Motor neuron (in vitro differentiated cells): ENCODE results near the gene POR. TPM values are rescaled to one million over a fixed set of nuclear protein-coding genes. Genes with fewer than 3 reads are reported as not detected.
"Not testable (repeated sequence)": the region's sequence is repeated elsewhere in the genome, so short reads cannot be mapped to it uniquely, and the experiment has no call there.

Experiments used
- ATAC-seq, 8 experiments: fragments of 200-7000 bp; cut with Tn5 transposase; replicated peaks in 6 of 8; 2 replicates each; pipeline ENCODE4 v1.8.0; 2021; ENCODE audit warnings: mild to moderate bottlenecking in 8 of 8, moderate library complexity in 8 of 8
- H3K27ac ChIP-seq, 2 donors: fragments of 250-450 bp; sonication (Bioruptor Pico); 2 replicates each; pipeline ENCODE4 v1.9.0; 2021; ENCODE audit warnings: antibody characterized with exemption in 2 of 2, mild to moderate bottlenecking in 2 of 2, moderate library complexity in 1 of 2
- H3K4me1 ChIP-seq, 2 donors: fragments of 250-450 bp; sonication (Bioruptor Pico); replicated peaks in 1 of 2; 2 replicates each; pipeline ENCODE4 v1.6.1; 2021; ENCODE audit warnings: antibody characterized with exemption in 2 of 2, mild to moderate bottlenecking in 2 of 2, moderate library complexity in 1 of 2
- H3K4me3 ChIP-seq, 5 donors: fragments of 250-450 bp; sonication (Bioruptor Pico); 2 replicates each; pipeline ENCODE4 v1.9.0; 2021; ENCODE audit warnings: antibody characterized with exemption in 5 of 5, mild to moderate bottlenecking in 5 of 5, moderate library complexity in 4 of 5
- WGBS, 10 experiments: fragments of 450-650 bp; shearing (Covaris generic); methylation state at CpG; one replicate each; pipeline ENCODE4 v1.0.0; 2022; 5-methylcytosine and 5-hydroxymethylcytosine counted together
- in situ Hi-C, 9 experiments: fragments of 400-800 bp; cut with MboI; loops; one replicate each; pipeline ENCODE4 v1.15.0; 2021; ENCODE audit warnings: low sequenced_read_pairs in 9 of 9, low pct_unique_long_range_greater_than_20kb in 2 of 9; ENCODE audit not compliant: unreplicated experiment in 9 of 9
- total RNA-seq, 8 experiments: library from RNA; unstranded; fragments of 300-600 nt; gene quantifications; 2 replicates each; pipeline versions ENCODE4 v1.2.3 to v1.2.4, GENCODE V29; 2022

POR gene
- total RNA-seq, 8 experiments from 2014 or later: 52.9 to 105 (median 66.2) TPM

GRCh38 chr7:76002139-76002538 lies 87.2 kb downstream of the POR start:
- ATAC-seq: no peak
- H3K27ac ChIP-seq: no peak overlapping the region

DNA sequence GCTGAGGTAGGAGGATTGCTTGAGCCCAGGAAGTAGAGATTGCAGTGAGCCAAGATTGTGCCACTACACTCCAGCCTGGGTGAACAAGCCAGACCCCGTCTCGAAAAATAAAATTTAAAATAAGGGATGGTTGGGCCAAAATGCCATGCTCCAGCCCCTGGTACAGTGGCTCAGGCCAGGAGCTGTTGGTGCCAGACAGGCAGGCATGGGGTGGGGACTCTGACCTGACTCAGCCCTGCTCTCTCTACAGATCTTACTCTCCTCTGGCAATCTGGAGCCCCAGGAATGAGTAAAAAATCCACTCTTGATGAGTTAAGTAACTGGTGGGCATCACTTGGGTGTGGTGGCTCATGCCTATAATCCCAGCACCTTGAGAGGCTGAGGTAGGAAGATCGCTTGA lies 87.9 kb downstream of the POR start:
- in situ Hi-C loops: loop anchor here in 1 of 9 experiments (25.0 kb wide), 1 partner anchor 141 kb away; no protein-coding TSS in a partner anchor
- 90 to 100% (median 100%) methylated on average over 1 to 2 of the region's 3 CpGs; no CpG with 5 or more reads in 4 of the 10 experiments for WGBS, 10 experiments
- H3K4me3 ChIP-seq: no peak overlapping the region
- no peaks in the 10 kb centered on the region for H3K4me1 ChIP-seq
- no peak overlapping the region for H3K27ac ChIP-seq
- no peak for ATAC-seq

More at GRCh38 chr7:76002139-76002538, 87.2 kb downstream of the POR start:
- no peak overlapping the region for H3K4me3 ChIP-seq
- in situ Hi-C loops: loop anchor here in 1 of 9 experiments (25.0 kb wide), 1 partner anchor 140 kb away; no protein-coding TSS in a partner anchor
- no peaks in the 10 kb centered on the region for H3K4me1 ChIP-seq
- 88 to 100% (median 100%) methylated on average over 1 to 6 of the region's 6 CpGs; no CpG with 5 or more reads in 5 of the 10 experiments for WGBS, 10 experiments

- no peaks in the 10 kb centered on the region for H3K4me1 ChIP-seq
- in situ Hi-C loops: loop anchor here in 1 of 9 experiments (25.0 kb wide), 1 partner anchor 141 kb away; no protein-coding TSS in a partner anchor
- no peak for ATAC-seq
- no peak overlapping the region for H3K4me3 ChIP-seq
- H3K27ac ChIP-seq: no peak overlapping the region
- WGBS, 10 experiments: 92 to 100% (median 100%) methylated on average over 2 to 7 of the region's 10 CpGs; no CpG with 5 or more reads in 5 of the 10 experiments
Measured at GRCh38 chr7:76003351-76003750, 88.4 kb downstream of the POR start.

DNA sequence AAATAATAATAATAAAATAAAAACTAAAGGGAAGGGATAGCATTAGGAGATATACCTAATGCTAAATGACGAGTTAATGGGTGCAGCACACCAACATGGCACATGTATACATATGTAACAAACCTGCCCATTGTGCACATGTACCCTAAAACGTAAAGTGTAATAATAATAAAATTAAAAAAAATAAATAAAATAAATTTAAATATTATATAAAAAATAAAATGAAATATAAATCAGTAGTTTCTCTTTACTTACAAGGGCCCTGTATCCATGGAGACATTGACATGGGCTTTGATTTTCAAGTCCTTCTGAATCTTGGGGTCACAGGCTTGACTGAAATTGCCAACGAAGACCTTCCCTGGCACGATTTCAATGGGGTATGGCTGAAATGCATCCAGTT lies 90.0 kb downstream of the POR start:
- not testable (repeated sequence) for H3K27ac ChIP-seq, ATAC-seq, H3K4me1 ChIP-seq, H3K4me3 ChIP-seq
- 76 to 100% (median 96%) methylated on average over 1 to 4 of the region's 4 CpGs; no CpG with 5 or more reads in 1 of the 10 experiments for WGBS, 10 experiments
- in situ Hi-C loops: loop anchor here in 1 of 9 experiments (25.0 kb wide), 1 partner anchor 143 kb away; no protein-coding TSS in a partner anchor

DNA sequence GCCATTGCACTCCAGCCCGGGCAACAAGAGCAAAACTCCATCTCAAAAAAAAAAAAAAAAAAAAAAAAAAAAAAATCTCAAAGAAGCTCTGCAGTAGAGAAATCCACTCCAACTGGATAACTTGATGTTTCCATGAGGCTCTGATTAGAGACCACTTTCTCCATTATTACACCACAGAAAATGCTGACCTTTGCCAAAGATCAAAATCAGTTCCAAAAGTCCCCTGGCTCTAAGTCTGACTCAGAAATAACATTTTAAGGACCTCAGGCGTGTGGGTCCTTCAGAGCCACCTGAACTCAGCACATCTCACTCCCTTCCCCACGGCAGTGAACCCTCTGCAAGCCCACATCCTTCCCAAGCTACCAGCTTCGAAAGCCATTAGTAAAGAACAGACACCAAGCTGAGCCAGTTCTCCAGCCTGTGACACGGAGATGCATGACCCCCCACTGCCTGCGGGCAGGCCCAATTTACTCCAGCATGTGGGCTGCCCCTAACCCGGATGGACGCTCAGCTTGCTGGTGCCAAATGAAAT lies 93.3 kb downstream of the POR start:
- H3K4me1 ChIP-seq: no peaks in the 10 kb centered on the region
- no peak overlapping the region for H3K4me3 ChIP-seq
- H3K27ac ChIP-seq: no peak overlapping the region
- in situ Hi-C loops: loop anchor here in 1 of 9 experiments (25.0 kb wide), 1 partner anchor 146 kb away; no protein-coding TSS in a partner anchor
- ATAC-seq: no peak
- 60 to 94% (median 85%) methylated on average over 1 to 6 of the region's 8 CpGs; no CpG with 5 or more reads in 3 of the 10 experiments for WGBS, 10 experiments

- in situ Hi-C loops: loop anchor here in 2 of 9 experiments (10.0 to 25.0 kb wide), 2 partner anchors 145 to 148 kb away; no protein-coding TSS in a partner anchor
- Histone ChIP-seq H3K4me3 (no peak overlapping the region), H3K27ac (no peak overlapping the region), H3K4me1 (no peaks in the 10 kb centered on the region)
- ATAC-seq: no peak
- 47 to 100% (median 90%) methylated on average over 2 to 7 of the region's 11 CpGs; no CpG with 5 or more reads in 1 of the 10 experiments for WGBS, 10 experiments
Measured at GRCh38 chr7:76009672-76010600, 95.0 kb downstream of the POR start.

GRCh38 chr7:76011442-76011861 lies 96.5 kb downstream of the POR start:
- H3K4me3 ChIP-seq: no peak overlapping the region
- H3K4me1 ChIP-seq: no peaks in the 10 kb centered on the region
- H3K27ac ChIP-seq: no peak overlapping the region
- ATAC-seq: peak in 4 of 8 experiments; percentile 25 to 99 (median 91)
- WGBS, 10 experiments: 4 to 100% (median 88%) methylated on average over 1 to 7 of the region's 8 CpGs; no CpG with 5 or more reads in 3 of the 10 experiments
- in situ Hi-C loops: loop anchor here in 2 of 9 experiments (10.0 to 25.0 kb wide), 2 partner anchors 147 to 149 kb away; no protein-coding TSS in a partner anchor

DNA sequence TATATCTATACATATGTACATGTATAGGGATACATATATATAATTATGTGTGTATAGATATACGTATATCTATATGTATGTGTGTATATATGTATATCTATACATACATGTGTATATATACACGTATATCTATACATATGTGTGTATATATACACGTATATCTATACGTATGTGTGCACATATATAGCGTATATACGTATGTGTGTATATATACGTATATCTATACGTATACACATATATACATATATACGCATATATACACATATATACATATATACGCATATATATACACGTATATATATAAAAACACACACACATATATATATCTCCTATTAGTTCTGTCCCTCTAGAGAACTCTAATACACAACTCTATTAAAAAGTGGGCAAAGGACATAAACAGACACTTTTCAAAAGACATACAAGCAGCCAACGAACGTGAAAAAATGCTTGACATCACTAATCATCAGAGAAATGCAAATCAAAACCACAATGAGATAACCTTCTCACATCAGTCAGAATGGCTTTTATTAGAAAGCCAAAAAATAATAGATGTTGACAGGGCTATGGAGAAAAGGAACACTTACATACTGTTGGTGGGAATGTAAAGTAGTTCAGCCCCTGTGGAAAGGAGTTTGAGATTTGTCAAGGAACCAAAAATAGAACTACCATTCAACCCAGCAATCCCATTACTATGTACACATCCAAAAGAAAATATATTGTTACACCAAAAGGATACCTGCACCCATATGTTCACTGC lies 101.4 kb downstream of the POR start:
- in situ Hi-C loops: loop anchor here in 2 of 9 experiments (10.0 to 25.0 kb wide), 2 partner anchors 152 to 154 kb away; no protein-coding TSS in a partner anchor
- H3K4me3 ChIP-seq: no peak overlapping the region
- no peak for ATAC-seq
- WGBS, 10 experiments: 65 to 100% (median 86%) methylated on average over 1 to 11 of the region's 13 CpGs; no CpG with 5 or more reads in 2 of the 10 experiments
- H3K27ac ChIP-seq: no peak overlapping the region
- H3K4me1 ChIP-seq: no peaks in the 10 kb centered on the region

DNA sequence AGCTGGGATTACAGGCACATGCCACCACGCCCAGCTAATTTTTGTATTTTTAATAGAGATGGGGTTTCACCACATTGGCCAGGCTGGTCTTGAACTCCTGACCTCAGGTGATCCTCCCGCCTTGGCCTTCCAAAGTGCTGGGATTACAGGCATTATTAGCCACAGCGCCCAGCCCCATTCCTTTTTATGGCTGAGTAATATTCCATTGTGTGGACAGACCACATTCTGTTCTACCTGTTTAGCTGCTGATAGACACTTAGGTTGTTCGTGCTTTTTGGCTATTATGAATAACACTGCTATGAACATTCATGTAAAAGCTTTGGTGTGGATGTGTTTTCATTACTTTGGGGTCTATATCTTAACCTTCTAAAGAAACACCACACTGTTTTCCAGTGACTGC lies 103.6 kb downstream of the POR start:
- 88 to 100% (median 100%) methylated on average over 1 to 4 of the region's 4 CpGs for WGBS, 10 experiments
- in situ Hi-C loops: loop anchor here in 2 of 9 experiments (10.0 to 25.0 kb wide), 2 partner anchors 154 to 156 kb away; no protein-coding TSS in a partner anchor
- not testable (repeated sequence) for H3K27ac ChIP-seq, H3K4me3 ChIP-seq, H3K4me1 ChIP-seq, ATAC-seq

DNA sequence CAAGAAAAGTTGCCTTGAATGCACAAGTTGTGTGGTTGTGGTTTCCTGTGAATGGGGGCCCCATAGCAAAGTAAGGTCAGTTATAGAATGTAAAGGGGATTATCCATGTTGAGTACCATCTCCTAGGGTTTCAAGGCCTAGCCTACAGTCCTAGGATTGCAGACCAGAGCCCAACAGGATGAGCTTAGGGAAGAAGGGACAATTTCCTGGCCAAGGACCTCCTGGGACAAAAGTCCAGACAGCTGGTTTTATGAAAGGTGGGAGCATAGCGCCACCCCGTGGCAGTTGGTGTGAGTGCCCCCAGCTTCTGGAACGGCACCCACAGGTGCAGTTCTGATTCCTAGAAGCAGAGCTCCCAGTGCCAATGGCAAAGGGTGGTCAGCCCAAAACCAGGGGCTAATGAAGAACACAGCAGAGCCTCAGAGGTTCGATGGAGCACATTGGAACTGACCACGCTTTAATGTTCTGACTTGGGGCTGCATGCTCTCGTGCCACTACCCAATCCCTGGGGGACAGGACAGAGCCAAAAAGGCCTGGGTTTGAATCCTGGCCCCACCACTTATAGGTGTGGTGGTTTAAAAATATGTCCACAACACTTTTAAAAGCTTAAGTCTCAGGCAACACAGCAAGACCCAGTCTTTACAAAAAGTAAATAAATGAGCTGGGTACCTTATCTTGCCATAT lies 105.2 kb downstream of the POR start:
- no peaks in the 10 kb centered on the region for H3K4me1 ChIP-seq
- whole genome bisulfite sequencing, 10 experiments: 0 to 39% (median 15%) methylated on average over 3 to 4 of the region's 6 CpGs; no CpG with 5 or more reads in 7 of the 10 experiments
- peak; percentile 36 to 79 (median 60) for ATAC-seq
- no peak overlapping the region for H3K4me3 ChIP-seq
- in situ Hi-C loops: loop anchor here in 1 of 9 experiments (25.0 kb wide), 1 partner anchor 158 kb away; no protein-coding TSS in a partner anchor
- no peak overlapping the region for H3K27ac ChIP-seq

- Histone ChIP-seq H3K27ac (no peak overlapping the region), H3K4me3 (no peak overlapping the region), H3K4me1 (no peaks in the 10 kb centered on the region)
- peak in 1 of 8 experiments; percentile 9 for ATAC-seq
- in situ Hi-C loops: loop anchor here in 1 of 9 experiments (25.0 kb wide), 1 partner anchor 160 kb away; no protein-coding TSS in a partner anchor
- WGBS, 10 experiments: 80 to 100% (median 93%) methylated on average over 1 to 6 of the region's 7 CpGs; no CpG with 5 or more reads in 4 of the 10 experiments
Measured at GRCh38 chr7:76022026-76022780, 107.2 kb downstream of the POR start.
